GM12891 (cell line): ENCODE measurements around the gene TMCO1. TPM values are rescaled to one million over a fixed set of nuclear protein-coding genes. Genes with fewer than 3 reads are reported as not detected.
"Not testable (repeated sequence)": the region's sequence is repeated elsewhere in the genome, so short reads cannot be mapped to it uniquely, and the experiment has no call there.

Source experiments
- DNase-seq: peaks from one replicate; pipeline ENCODE4 v3.0.0; 2011; ENCODE audit warnings: low spot score; ENCODE audit not compliant: insufficient read length
- FAIRE-seq: peaks from 2 replicates; lab custom pipeline; 2011; peaks lifted over from hg19 to GRCh38; lab: Jason Lieb, UNC
- PAX5 ChIP-seq: IDR thresholded peaks from 2 replicates; pipeline ENCODE4 v1.6.1; 2011; ENCODE audit warnings: low read length, moderate library complexity, mild to moderate bottlenecking; ENCODE audit not compliant: insufficient read depth, severe bottlenecking
- POLR2A ChIP-seq: IDR thresholded peaks from 2 replicates; pipeline ENCODE4 v1.6.1; 2011; ENCODE audit warnings: low read depth, low read length, control low read depth
- POLR2AphosphoS5 ChIP-seq: IDR thresholded peaks from 2 replicates; pipeline ENCODE4 v1.6.1; 2011; ENCODE audit warnings: low read depth, low read length, control low read depth
- POU2F2 ChIP-seq: IDR thresholded peaks from 2 replicates; pipeline ENCODE4 v1.6.1; 2011; ENCODE audit warnings: low read depth, mild to moderate bottlenecking, control low read depth, low read length, moderate library complexity
- SPI1 ChIP-seq: IDR thresholded peaks from 2 replicates; pipeline ENCODE4 v1.6.1; 2011; ENCODE audit warnings: low read depth, low read length, control low read depth
- TAF1 ChIP-seq: IDR thresholded peaks from 2 replicates; pipeline ENCODE4 v1.6.1; 2011; ENCODE audit warnings: low read depth, low read length, control low read depth
- polyA plus RNA-seq: library from polyadenylated mRNA; unstranded; fragments of >200 nt; gene quantifications from one replicate; pipeline ENCODE4 v1.2.1, GENCODE V29; 2012; ENCODE audit warnings: low read depth, missing spikeins, inconsistent platforms; ENCODE audit not compliant: missing spikeins

Gene TMCO1
- 58.6 TPM for polyA plus RNA-seq

DNA sequence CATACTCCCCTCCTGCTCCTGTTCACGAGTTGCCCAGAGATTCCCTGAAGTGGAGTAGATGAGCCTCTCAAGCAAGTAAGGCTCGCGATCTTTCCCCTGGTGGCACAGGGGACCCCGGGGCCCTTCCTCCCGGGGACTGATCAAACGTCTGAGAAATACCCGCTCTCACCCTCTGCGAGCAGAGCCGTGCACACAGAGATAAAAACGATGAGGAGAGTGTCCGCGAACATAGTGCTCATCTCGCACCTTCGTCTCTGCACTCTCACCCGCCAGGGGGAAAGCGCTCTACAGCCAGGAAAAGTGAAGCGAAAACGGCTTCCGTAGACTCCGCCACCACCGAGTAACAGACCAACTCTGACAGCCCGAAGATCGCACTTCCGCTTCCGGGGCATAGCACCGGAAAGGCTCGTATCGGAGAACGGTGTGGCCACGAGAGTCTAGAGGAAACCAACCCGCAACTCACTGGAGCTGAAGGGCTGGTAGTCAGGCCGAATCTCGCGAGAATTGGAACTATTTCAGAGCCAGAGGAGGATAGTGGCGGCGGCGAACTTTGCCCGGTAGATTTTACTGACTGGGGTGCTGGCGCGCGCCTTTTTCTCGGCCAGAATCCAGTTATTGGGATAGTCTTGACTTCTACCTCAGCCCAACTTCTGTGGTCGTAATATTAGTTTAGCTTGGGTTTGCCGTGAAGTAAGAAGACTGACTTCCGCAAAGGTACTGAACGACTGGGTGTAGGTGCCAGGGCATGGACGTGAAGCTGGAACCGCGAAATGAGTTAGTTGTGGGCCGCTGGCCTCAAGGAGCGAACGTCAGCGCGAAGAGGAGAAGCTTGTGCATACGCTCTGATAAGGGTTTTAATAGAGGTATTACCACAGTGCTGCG lies at the start of gene TMCO1:
TMCO1 (minus strand) TSS at position 356 of the 882 bp plus-strand sequence; CDS start at position 239, 117 bp downstream.
- peak; percentile 99 for FAIRE-seq
- DNase-seq: peak; percentile 84
- TF ChIP-seq TAF1 (peak; percentile 90), POU2F2 (peak; percentile 94), POLR2AphosphoS5 (peak; percentile 96), PAX5 (no peak), SPI1 (peak; percentile 76), POLR2A (peak; percentile 95)

DNA sequence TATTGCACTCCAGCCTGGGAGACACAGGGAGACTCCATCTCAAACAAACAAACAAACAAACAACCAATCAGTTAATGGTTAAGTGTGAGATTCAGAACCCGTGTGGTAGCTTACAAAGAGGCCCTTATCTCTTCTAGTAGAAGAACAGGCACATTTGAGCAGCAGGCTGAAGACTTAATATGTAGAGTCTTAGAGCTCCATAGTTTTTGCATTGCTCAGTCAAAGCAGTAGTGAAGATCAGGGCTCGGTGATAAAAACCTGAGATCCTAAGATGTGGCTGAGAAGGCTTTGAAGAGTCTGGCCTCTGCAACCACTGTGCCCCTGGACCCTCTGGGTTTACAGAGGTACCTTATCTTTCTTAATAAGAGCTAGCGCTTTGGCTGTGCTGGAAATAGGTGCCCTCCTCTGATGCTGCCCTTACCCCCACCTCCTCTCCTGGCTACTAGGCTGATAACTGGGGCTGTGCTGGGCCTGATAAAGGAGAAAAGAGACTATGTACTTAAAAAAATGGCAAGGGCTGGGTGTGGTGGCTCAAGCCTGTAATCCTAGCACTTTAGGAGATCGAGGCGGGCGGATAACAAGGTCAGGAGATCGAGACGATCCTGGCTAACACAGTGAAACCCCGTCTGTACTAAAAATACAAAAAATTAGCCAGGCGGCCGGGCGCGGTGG lies 48.3 kb upstream of the TMCO1 start:
- TF ChIP-seq POLR2A (no peak), SPI1 (no peak), PAX5 (no peak), POLR2AphosphoS5 (no peak), TAF1 (no peak), POU2F2 (no peak)
- FAIRE-seq: no peak

GRCh38 chr1:165816157-165816556 lies 47.5 kb upstream of the TMCO1 start:
- no peak for FAIRE-seq
- DNase-seq: no peak
- TF ChIP-seq PAX5: no peak
- no peak for TF ChIP-seq SPI1
- no peak for TF ChIP-seq POU2F2
- TF ChIP-seq POLR2A: no peak
- no peak for TF ChIP-seq POLR2AphosphoS5
- no peak for TF ChIP-seq TAF1

More for the DNA sequence above, 48.3 kb upstream of the TMCO1 start:
- no peak for DNase-seq

DNA sequence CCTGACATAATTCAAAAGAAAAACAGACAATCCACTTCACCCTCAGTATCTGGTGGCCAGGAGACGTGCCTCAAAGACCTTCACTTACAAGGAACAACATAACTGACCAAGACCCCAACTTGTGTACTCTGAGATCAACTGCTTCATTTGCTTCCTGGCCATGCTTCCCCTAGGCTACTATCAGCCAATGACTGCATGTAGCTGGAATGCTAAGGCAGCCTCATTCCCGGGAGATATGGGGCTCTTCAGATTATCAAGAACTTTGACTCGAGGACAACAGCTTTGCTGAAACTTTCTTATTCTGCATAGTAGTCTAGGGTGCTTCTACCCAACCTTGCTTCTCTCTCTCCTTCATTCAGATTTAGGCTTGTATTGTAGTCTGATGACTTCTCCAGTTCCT lies 47.1 kb upstream of the TMCO1 start:
- TF ChIP-seq SPI1 (no peak), POLR2A (no peak), TAF1 (no peak), PAX5 (no peak), POLR2AphosphoS5 (no peak), POU2F2 (no peak)
- DNase-seq (no peak), FAIRE-seq (no peak)

DNA sequence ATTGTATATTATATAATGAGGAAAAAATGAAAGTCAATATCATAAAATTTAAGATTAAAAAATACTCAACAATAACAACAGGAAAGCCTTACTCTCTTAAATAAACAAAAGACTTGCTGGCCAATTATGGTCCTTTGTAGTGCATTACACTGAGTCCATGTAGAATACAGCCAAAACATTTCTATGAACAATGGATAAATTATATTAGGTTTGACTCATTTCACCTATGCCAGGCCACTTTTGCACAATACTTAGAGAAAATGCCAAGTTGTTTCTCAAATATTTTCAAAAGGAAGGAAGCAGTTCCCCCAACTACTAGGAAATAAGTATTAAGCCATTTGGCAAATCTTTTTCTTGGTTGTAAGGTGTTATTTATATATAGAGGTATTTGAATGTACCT lies 38.9 kb upstream of the TMCO1 start:
- DNase-seq (no peak), FAIRE-seq (no peak)
- TF ChIP-seq TAF1 (no peak), POU2F2 (no peak), POLR2AphosphoS5 (no peak), SPI1 (no peak), PAX5 (no peak), POLR2A (no peak)

DNA sequence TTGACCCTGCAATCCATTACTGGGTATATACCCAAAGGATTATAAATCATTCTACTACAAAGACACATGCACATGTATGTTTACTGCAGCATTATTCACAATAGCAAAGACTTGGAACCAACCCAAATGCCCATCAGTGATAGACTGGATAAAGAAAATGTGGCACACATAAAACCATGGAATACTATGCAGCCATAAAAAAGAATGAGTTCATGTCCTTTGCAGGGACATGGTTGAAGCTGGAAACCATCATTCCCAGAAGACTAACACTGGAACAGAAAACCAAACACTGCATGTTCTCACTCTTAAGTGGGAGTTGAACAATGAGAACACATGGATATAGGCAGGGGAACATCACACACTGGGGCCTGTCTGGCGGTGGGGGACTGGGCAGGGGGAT lies 35.8 kb upstream of the TMCO1 start:
- not testable (repeated sequence) for FAIRE-seq, DNase-seq

DNA sequence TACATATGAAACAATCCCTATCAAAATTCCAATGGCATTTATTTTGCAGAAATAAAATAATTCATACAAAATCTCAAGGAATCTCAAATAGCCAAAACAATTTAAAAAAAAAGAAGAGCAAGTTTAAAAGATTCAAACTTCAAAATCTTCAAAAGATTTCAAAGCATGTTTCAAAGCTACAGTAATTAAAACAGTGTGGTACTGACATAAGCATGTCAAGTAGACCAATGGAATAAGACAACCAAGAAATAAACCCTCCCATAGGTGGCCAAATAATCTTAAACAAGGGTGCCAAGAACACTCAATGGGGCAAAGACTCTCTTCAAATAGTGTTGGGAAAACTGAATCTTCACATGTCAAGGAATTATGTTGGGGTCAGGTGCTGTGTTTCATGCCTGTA lies 30.7 kb upstream of the TMCO1 start:
- DNase-seq: no peak
- FAIRE-seq: no peak
- TF ChIP-seq POLR2AphosphoS5 (no peak), PAX5 (no peak), SPI1 (no peak), POU2F2 (no peak), POLR2A (no peak), TAF1 (no peak)

GRCh38 chr1:165795894-165796293 lies 27.2 kb upstream of the TMCO1 start:
- no peak for DNase-seq
- TF ChIP-seq POLR2A (no peak), PAX5 (no peak), POU2F2 (no peak), TAF1 (no peak), POLR2AphosphoS5 (no peak), SPI1 (no peak)
- no peak for FAIRE-seq

DNA sequence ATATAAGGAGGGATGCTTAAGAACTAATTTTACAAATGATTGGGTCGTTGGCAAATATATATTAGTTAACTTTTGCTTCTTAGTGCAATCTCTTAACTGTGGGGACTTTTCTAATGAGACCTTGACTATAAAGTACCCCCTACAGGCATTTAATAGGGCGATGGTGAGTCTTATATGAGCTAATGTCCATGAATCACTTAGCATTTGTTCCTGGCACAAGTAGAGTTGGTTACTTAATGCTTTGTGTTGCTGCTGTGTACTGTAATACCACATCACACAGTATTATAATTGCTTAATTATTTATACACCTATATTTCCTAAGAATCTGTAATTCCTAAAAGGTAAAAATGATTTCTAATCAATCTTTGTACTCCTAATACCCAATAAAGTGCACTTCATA lies 25.3 kb upstream of the TMCO1 start:
- FAIRE-seq: no peak
- no peak for TF ChIP-seq PAX5
- no peak for DNase-seq

DNA sequence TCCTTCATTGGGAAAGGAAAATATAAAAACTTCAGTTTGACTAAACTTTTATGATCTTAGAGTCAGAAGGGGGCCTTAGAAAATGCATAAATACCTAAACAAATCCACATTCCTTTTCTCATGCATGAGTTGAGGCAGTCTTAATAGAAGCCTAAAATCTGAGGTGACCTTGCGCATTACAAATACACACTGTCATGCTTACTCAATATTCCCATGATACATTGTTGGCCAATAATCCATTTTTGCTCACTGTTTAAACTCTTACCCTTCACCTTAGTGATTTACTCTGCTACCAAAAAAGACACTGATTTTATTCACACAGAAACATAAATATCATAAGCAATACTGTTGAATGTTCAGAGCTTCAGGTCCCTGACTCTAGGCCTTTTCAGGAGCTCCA lies 19.1 kb upstream of the TMCO1 start:
- TF ChIP-seq POLR2A: no peak
- no peak for TF ChIP-seq POLR2AphosphoS5
- TF ChIP-seq POU2F2: no peak
- no peak for TF ChIP-seq TAF1
- no peak for TF ChIP-seq PAX5
- no peak for TF ChIP-seq SPI1
- DNase-seq: no peak
- FAIRE-seq: peak; percentile 20

- not testable (repeated sequence) for FAIRE-seq, DNase-seq
Measured at GRCh38 chr1:165783519-165783918, 14.9 kb upstream of the TMCO1 start.

- not testable (repeated sequence) for FAIRE-seq, DNase-seq
Measured at GRCh38 chr1:165778197-165778596, 9.5 kb upstream of the TMCO1 start.
